Neural cell (in vitro differentiated cells): ENCODE results near the gene ST3GAL4. TPM values are rescaled to one million over a fixed set of nuclear protein-coding genes. Genes with fewer than 3 reads are reported as not detected.
A peak's percentile ranks its signal among the peaks of the same experiment; 100 is the strongest.

ENCODE experiments used
- H2AFZ ChIP-seq: fragments of 200-600, 300-800 bp; sonication (generic), shearing (Covaris generic); 2 replicates; pipeline ENCODE4 v1.6.0; 2014; ENCODE audit warnings: low read depth, mild to moderate bottlenecking, antibody characterized with exemption, low read length, moderate library complexity
- H3F3A ChIP-seq: fragments of 200-600 bp; shearing (Covaris generic); 2 replicates; pipeline ENCODE4 v1.6.1; 2016; ENCODE audit warnings: mild to moderate bottlenecking, moderate library complexity, mixed read lengths, antibody characterized with exemption, low read length; ENCODE audit not compliant: insufficient read depth, poor library complexity, severe bottlenecking
- H3K27ac ChIP-seq: fragments of 200-600, 300-800 bp; sonication (generic), shearing (Covaris generic); 2 replicates; pipeline ENCODE4 v1.5.1; 2014; ENCODE audit warnings: mild to moderate bottlenecking, low read length, moderate library complexity
- H3K27me3 ChIP-seq: fragments of 300-800, 200-600 bp; sonication (generic), shearing (Covaris generic); 2 replicates; pipeline ENCODE4 v1.6.0; 2014; ENCODE audit warnings: mild to moderate bottlenecking, low read depth, low read length, moderate library complexity; ENCODE audit not compliant: insufficient read depth
- H3K36me3 ChIP-seq: fragments of 300-800, 200-600 bp; sonication (generic), shearing (Covaris generic); 2 replicates; pipeline ENCODE4 v1.5.1; 2014; ENCODE audit warnings: mild to moderate bottlenecking, antibody characterized with exemption, low read length, moderate library complexity; ENCODE audit not compliant: insufficient read depth
- H3K4me2 ChIP-seq: fragments of 300-800, 200-600 bp; sonication (generic), shearing (Covaris generic); 2 replicates; pipeline ENCODE4 v1.6.0; 2014; ENCODE audit warnings: mild to moderate bottlenecking, low read length
- H3K4me3 ChIP-seq: fragments of 300-800, 200-600 bp; sonication (generic), shearing (Covaris generic); 2 replicates; pipeline ENCODE4 v1.5.1; 2014; ENCODE audit warnings: mild to moderate bottlenecking, low read length, moderate library complexity
- H3K79me2 ChIP-seq: fragments of 200-600 bp; shearing (Covaris generic); replicated peaks from 2 replicates; pipeline ENCODE4 v1.6.0; 2014; ENCODE audit warnings: mild to moderate bottlenecking, low read length, moderate library complexity; ENCODE audit not compliant: insufficient read depth
- H3K9ac ChIP-seq: fragments of 300-800, 200-600 bp; sonication (generic), shearing (Covaris generic); 2 replicates; pipeline ENCODE4 v1.6.1; 2016; ENCODE audit warnings: mild to moderate bottlenecking, low read length, mixed read lengths
- H3K9me2 ChIP-seq: fragments of 200-600 bp; shearing (Covaris generic); 2 replicates; pipeline ENCODE4 v1.6.1; 2016; ENCODE audit warnings: mild to moderate bottlenecking, low read length, mixed read lengths; ENCODE audit not compliant: insufficient read depth
- H3K9me3 ChIP-seq: fragments of 200-600, 300-800 bp; sonication (generic), shearing (Covaris generic); 2 replicates; pipeline ENCODE4 v1.6.1; 2016; ENCODE audit warnings: mild to moderate bottlenecking, mixed run types, low read length, moderate library complexity, mixed read lengths
- H4K20me1 ChIP-seq: fragments of 200-600 bp; shearing (Covaris generic); 2 replicates; pipeline ENCODE4 v1.6.1; 2016; ENCODE audit warnings: mild to moderate bottlenecking, mixed run types; ENCODE audit not compliant: insufficient read depth
- EP300 ChIP-seq: fragments of 450-650 bp; conservative IDR thresholded peaks from 2 replicates; pipeline ENCODE4 v1.6.1; 2014; ENCODE audit warnings: antibody characterized with exemption, mild to moderate bottlenecking, moderate library complexity; ENCODE audit not compliant: poor library complexity, severe bottlenecking
- EZH2 ChIP-seq: fragments of 200-600, 300-800 bp; shearing (Covaris generic), sonication (generic); IDR thresholded peaks from 2 replicates; pipeline ENCODE4 v1.6.1; 2014; ENCODE audit warnings: antibody characterized with exemption, low read length, borderline replicate concordance, mild to moderate bottlenecking; ENCODE audit not compliant: insufficient read depth, poor library complexity, severe bottlenecking
- MXI1 ChIP-seq: fragments of 450-650 bp; conservative IDR thresholded peaks from 2 replicates; pipeline ENCODE4 v1.6.1; 2014; ENCODE audit warnings: antibody characterized with exemption, mild to moderate bottlenecking; ENCODE audit not compliant: poor library complexity, severe bottlenecking
- POLR2AphosphoS5 ChIP-seq: IDR thresholded peaks from 2 replicates; pipeline ENCODE4 v1.6.1; 2012
- RAD21 ChIP-seq: fragments of 450-650 bp; conservative IDR thresholded peaks from 2 replicates; pipeline ENCODE4 v1.6.1; 2014; ENCODE audit warnings: antibody characterized with exemption, mild to moderate bottlenecking, moderate library complexity
- SMC3 ChIP-seq: fragments of 450-650 bp; conservative IDR thresholded peaks from 2 replicates; pipeline ENCODE4 v1.6.1; 2014; ENCODE audit warnings: antibody characterized with exemption, mild to moderate bottlenecking, moderate library complexity; ENCODE audit not compliant: poor library complexity
- TAF1 ChIP-seq: IDR thresholded peaks from 2 replicates; pipeline ENCODE4 v1.6.1; 2012; ENCODE audit warnings: low read depth
- polyA plus RNA-seq: library from polyadenylated mRNA; depleted of rRNA; stranded (reverse); fragments of >200 nt; gene quantifications from 2 replicates; pipeline ENCODE4 v1.2.3, GENCODE V29; 2014
- TF ChIP-seq, protein P1 (sequence below): fragments of 450-650 bp; IDR thresholded peaks from 2 replicates; pipeline ENCODE4 v1.5.1; 2014; ENCODE audit warnings: antibody characterized with exemption, mild to moderate bottlenecking, moderate library complexity; ENCODE audit not compliant: poor library complexity, severe bottlenecking
- TF ChIP-seq, protein P2 (sequence below): IDR thresholded peaks from 2 replicates; pipeline ENCODE4 v1.6.1; 2012; ENCODE audit warnings: borderline replicate concordance

ST3GAL4 gene
- polyA plus RNA-seq, 1 donor from 2014 or later: 46.1 TPM

GRCh38 chr11:126440792-126441514 lies 85.5 kb downstream of the ST3GAL4 start:
- H3F3A ChIP-seq: peaks cover 5% of the 10 kb centered on the region
- H3K9me3 ChIP-seq: no peaks in the 10 kb centered on the region
- H3K4me2 ChIP-seq: no peak overlapping the region
- no peaks in the 10 kb centered on the region for H4K20me1 ChIP-seq
- H3K4me3 ChIP-seq: no peak overlapping the region
- H3K36me3 ChIP-seq: no peaks in the 10 kb centered on the region
- H3K9ac ChIP-seq: peak overlapping the region; percentile 17
- H3K27me3 ChIP-seq: no peaks in the 10 kb centered on the region
- H3K79me2 ChIP-seq: no peaks in the 10 kb centered on the region
- no peaks in the 10 kb centered on the region for H3K9me2 ChIP-seq
- no peak overlapping the region for H2AFZ ChIP-seq
- no peak for TF ChIP-seq POLR2AphosphoS5
- TF ChIP-seq MXI1: no peak
- TF ChIP-seq, protein P1, sequence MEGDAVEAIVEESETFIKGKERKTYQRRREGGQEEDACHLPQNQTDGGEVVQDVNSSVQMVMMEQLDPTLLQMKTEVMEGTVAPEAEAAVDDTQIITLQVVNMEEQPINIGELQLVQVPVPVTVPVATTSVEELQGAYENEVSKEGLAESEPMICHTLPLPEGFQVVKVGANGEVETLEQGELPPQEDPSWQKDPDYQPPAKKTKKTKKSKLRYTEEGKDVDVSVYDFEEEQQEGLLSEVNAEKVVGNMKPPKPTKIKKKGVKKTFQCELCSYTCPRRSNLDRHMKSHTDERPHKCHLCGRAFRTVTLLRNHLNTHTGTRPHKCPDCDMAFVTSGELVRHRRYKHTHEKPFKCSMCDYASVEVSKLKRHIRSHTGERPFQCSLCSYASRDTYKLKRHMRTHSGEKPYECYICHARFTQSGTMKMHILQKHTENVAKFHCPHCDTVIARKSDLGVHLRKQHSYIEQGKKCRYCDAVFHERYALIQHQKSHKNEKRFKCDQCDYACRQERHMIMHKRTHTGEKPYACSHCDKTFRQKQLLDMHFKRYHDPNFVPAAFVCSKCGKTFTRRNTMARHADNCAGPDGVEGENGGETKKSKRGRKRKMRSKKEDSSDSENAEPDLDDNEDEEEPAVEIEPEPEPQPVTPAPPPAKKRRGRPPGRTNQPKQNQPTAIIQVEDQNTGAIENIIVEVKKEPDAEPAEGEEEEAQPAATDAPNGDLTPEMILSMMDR: peak; percentile 98
- peak; percentile 97 for TF ChIP-seq SMC3
- peak; percentile 99 for TF ChIP-seq RAD21
- no peak overlapping the region for H3K27ac ChIP-seq

DNA sequence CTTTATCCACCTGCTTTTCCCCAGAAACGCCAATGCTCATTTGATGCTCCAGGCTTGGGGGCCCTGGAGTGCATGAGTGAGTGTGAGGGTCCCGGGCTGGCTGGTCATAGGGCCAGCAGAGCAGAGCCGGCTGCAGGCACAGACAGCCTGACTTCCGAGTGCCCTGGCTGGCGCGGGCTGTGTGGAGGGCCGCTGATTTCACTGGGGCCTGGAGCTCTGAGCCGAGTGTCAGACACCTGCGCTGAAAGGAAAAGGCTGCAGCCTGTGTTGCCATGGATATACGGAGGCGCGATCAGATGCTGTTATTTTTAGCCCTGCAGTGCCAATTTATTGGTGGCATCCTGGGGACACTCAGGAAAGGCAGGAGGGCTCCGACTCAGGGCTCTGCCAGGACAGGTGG lies 87.6 kb downstream of the ST3GAL4 start:
- no peaks in the 10 kb centered on the region for H3K79me2 ChIP-seq
- no peaks in the 10 kb centered on the region for H3K9me2 ChIP-seq
- peak overlapping the region; percentile 49 for H3K4me2 ChIP-seq
- H3K4me3 ChIP-seq: peak overlapping the region; percentile 50
- H3K36me3 ChIP-seq: no peaks in the 10 kb centered on the region
- H3K9ac ChIP-seq: peak overlapping the region; percentile 73
- H3F3A ChIP-seq: peaks cover 5% of the 10 kb centered on the region
- no peaks in the 10 kb centered on the region for H4K20me1 ChIP-seq
- TF ChIP-seq, protein P1: peak; percentile 32
- TF ChIP-seq MXI1: peak; percentile 56
- peak; percentile 72 for TF ChIP-seq SMC3
- TF ChIP-seq EZH2: no peak
- peak; percentile 67 for TF ChIP-seq POLR2AphosphoS5
- TF ChIP-seq, protein P2, sequence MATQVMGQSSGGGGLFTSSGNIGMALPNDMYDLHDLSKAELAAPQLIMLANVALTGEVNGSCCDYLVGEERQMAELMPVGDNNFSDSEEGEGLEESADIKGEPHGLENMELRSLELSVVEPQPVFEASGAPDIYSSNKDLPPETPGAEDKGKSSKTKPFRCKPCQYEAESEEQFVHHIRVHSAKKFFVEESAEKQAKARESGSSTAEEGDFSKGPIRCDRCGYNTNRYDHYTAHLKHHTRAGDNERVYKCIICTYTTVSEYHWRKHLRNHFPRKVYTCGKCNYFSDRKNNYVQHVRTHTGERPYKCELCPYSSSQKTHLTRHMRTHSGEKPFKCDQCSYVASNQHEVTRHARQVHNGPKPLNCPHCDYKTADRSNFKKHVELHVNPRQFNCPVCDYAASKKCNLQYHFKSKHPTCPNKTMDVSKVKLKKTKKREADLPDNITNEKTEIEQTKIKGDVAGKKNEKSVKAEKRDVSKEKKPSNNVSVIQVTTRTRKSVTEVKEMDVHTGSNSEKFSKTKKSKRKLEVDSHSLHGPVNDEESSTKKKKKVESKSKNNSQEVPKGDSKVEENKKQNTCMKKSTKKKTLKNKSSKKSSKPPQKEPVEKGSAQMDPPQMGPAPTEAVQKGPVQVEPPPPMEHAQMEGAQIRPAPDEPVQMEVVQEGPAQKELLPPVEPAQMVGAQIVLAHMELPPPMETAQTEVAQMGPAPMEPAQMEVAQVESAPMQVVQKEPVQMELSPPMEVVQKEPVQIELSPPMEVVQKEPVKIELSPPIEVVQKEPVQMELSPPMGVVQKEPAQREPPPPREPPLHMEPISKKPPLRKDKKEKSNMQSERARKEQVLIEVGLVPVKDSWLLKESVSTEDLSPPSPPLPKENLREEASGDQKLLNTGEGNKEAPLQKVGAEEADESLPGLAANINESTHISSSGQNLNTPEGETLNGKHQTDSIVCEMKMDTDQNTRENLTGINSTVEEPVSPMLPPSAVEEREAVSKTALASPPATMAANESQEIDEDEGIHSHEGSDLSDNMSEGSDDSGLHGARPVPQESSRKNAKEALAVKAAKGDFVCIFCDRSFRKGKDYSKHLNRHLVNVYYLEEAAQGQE: no peak
- peak; percentile 80 for TF ChIP-seq EP300
- peak; percentile 63 for TF ChIP-seq RAD21
- TF ChIP-seq TAF1: no peak
- H2AFZ ChIP-seq: peak overlapping the region; percentile 40
- no peaks in the 10 kb centered on the region for H3K9me3 ChIP-seq
- peak overlapping the region; percentile 99 for H3K27ac ChIP-seq
- no peaks in the 10 kb centered on the region for H3K27me3 ChIP-seq
